ENCODE measurements around the gene SOS2.
A peak's percentile ranks its signal among the peaks of the same experiment; 100 is the strongest.

SOS2 gene

DNA sequence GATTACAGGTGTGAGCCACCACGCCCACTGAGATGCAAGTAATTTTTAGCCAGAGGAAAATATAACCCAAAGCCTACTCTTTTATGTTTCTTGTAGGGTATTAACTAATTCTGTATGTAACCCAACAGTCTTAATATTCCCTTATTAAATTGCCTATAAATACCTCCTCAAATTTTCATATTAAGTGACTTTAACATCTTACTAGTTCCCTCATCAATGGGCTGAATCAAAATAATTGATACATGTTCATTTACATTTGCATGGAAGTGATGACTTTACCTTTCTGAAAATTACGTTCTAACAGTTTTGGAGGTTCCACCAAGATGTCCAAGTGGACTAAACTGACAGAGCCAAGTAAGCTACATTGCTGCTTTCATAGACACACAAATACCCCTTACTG, 3.1 kb downstream of the SOS2 start:
- no peaks in the 10 kb centered on the region for H3K36me3 ChIP-seq (ENCODE audit: insufficient read depth, low read length)
- peaks cover 74% of the 10 kb centered on the region for H3K79me2 ChIP-seq (ENCODE audit: insufficient read depth, low read length)
- H4K20me1 ChIP-seq (ENCODE audit: insufficient read depth, low read length, poor library complexity, severe bottlenecking), result peaks cover 32% of the 10 kb centered on the region
- H3F3A ChIP-seq (ENCODE audit: low read depth), result peaks cover 3% of the 10 kb centered on the region; the same call in 1 of the 2 replicates
- no peaks in the 10 kb centered on the region for H3K9me3 ChIP-seq (ENCODE audit: insufficient read depth, low read depth, low read length)
- H3K4me1 ChIP-seq (ENCODE audit: insufficient read depth, low read length, poor library complexity, severe bottlenecking), result peaks cover 43% of the 10 kb centered on the region
- TF ChIP-seq, protein P1, sequence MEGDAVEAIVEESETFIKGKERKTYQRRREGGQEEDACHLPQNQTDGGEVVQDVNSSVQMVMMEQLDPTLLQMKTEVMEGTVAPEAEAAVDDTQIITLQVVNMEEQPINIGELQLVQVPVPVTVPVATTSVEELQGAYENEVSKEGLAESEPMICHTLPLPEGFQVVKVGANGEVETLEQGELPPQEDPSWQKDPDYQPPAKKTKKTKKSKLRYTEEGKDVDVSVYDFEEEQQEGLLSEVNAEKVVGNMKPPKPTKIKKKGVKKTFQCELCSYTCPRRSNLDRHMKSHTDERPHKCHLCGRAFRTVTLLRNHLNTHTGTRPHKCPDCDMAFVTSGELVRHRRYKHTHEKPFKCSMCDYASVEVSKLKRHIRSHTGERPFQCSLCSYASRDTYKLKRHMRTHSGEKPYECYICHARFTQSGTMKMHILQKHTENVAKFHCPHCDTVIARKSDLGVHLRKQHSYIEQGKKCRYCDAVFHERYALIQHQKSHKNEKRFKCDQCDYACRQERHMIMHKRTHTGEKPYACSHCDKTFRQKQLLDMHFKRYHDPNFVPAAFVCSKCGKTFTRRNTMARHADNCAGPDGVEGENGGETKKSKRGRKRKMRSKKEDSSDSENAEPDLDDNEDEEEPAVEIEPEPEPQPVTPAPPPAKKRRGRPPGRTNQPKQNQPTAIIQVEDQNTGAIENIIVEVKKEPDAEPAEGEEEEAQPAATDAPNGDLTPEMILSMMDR (conservative IDR thresholded peaks at IDR 0.05; ENCODE audit: low read length), result no peak
- TF ChIP-seq EZH2phosphoT487 (IDR thresholded peaks at IDR 0.05; ENCODE audit: borderline replicate concordance), result no peak
- no peaks in the 10 kb centered on the region for H3K9me2 ChIP-seq (replicated peaks; ENCODE audit: low read depth, low read length)
- H3K27me3 ChIP-seq (ENCODE audit: insufficient read depth, low read length, poor library complexity, severe bottlenecking), result no peaks in the 10 kb centered on the region
- no peak overlapping the region for H2AFZ ChIP-seq (ENCODE audit: low read length)
- H3K4me3 ChIP-seq (ENCODE audit: low read length, poor library complexity, severe bottlenecking), result peak overlapping the region; percentile 75
- peak overlapping the region; percentile 93 for H3K4me2 ChIP-seq (ENCODE audit: low read depth, low read length, poor library complexity, severe bottlenecking)
- H3K9ac ChIP-seq (ENCODE audit: low read depth, low read length, poor library complexity, severe bottlenecking), result no peak overlapping the region

DNA sequence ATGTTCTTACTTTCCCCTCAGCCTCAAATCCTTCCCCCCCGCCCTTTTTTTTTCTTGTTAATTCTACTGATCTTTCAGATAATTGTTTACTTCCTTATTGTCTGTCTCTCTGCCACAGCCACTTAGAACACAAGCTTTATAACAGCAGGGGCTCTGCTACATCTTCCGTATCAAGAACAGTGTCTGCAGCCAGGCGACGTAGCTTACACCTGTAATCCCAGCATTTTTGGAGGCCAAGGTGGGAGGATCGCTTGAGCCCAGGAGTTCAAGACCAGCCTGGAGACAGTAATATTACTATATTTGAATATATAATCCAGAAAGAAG, 5.4 kb downstream of the SOS2 start:
- TF ChIP-seq, protein P1 (conservative IDR thresholded peaks at IDR 0.05; ENCODE audit: low read length), result no peak
- TF ChIP-seq EZH2phosphoT487 (IDR thresholded peaks at IDR 0.05; ENCODE audit: borderline replicate concordance), result no peak
- Histone ChIP-seq H3K4me1 (ENCODE audit: insufficient read depth, low read length, poor library complexity, severe bottlenecking) (peaks cover 51% of the 10 kb centered on the region), H4K20me1 (ENCODE audit: insufficient read depth, low read length, poor library complexity, severe bottlenecking) (peaks cover 44% of the 10 kb centered on the region), H3K79me2 (ENCODE audit: insufficient read depth, low read length) (peaks cover 96% of the 10 kb centered on the region), H3K36me3 (ENCODE audit: insufficient read depth, low read length) (peaks cover 3% of the 10 kb centered on the region; the same call in 1 of the 2 replicates), H3K9ac (ENCODE audit: low read depth, low read length, poor library complexity, severe bottlenecking) (peak overlapping the region; percentile 24), H3K4me2 (ENCODE audit: low read depth, low read length, poor library complexity, severe bottlenecking) (peak overlapping the region; percentile 62), H2AFZ (ENCODE audit: low read length) (no peak overlapping the region), H3K9me3 (ENCODE audit: insufficient read depth, low read depth, low read length) (no peaks in the 10 kb centered on the region), H3K4me3 (ENCODE audit: low read length, poor library complexity, severe bottlenecking) (peak overlapping the region; percentile 75), H3F3A (ENCODE audit: low read depth) (no peaks in the 10 kb centered on the region), H3K27me3 (ENCODE audit: insufficient read depth, low read length, poor library complexity, severe bottlenecking) (no peaks in the 10 kb centered on the region), H3K9me2 (replicated peaks; ENCODE audit: low read depth, low read length) (no peaks in the 10 kb centered on the region)

DNA sequence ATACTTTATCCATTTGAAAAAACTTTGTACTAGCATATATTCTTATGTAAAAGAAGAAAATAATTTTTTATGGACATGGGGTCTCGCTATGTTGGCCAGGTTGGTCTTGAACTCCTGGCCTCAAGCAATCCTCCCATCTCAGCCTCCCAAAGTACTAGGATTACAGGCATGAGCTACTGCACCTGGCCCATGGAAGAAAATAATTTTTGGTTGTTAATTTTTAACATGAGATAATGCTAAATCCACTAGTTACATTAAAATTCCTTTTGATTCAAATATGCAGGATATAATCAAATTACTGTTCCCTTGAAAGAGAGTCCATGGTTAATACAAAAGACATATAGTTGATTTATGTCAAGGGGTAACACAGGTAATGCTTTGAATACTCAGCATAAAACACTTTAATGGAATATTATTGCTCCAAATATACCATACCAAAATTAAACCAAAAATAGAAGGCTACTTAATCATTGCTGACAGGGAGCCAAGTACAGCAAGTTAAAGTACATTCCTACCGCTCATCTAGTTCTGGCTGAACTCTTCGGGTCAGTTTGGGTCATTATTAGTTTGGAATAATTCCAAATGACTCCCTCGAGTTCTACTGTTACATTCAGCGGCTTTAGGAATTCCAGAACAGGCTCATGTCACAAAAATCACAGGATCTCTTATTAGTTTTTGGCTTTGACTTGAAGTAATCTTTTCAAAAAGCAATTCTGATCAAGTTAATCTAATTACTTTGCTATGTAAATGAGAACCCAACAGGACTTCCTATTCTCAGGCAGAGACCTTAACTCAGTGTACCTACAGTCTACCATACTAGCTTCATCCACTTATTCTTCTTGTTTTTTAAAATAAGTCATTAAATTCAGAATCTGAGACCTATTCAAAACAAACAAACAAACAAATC, 6.1 kb downstream of the SOS2 start:
- H3K79me2 ChIP-seq (ENCODE audit: insufficient read depth, low read length), result peaks cover 96% of the 10 kb centered on the region
- H3F3A ChIP-seq (ENCODE audit: low read depth), result no peaks in the 10 kb centered on the region
- H3K9me3 ChIP-seq (ENCODE audit: insufficient read depth, low read depth, low read length), result no peaks in the 10 kb centered on the region
- peaks cover 3% of the 10 kb centered on the region; the same call in 1 of the 2 replicates for H3K36me3 ChIP-seq (ENCODE audit: insufficient read depth, low read length)
- H3K9me2 ChIP-seq (replicated peaks; ENCODE audit: low read depth, low read length), result no peaks in the 10 kb centered on the region
- H3K4me3 ChIP-seq (ENCODE audit: low read length, poor library complexity, severe bottlenecking), result peak overlapping the region; percentile 75
- H4K20me1 ChIP-seq (ENCODE audit: insufficient read depth, low read length, poor library complexity, severe bottlenecking), result peaks cover 40% of the 10 kb centered on the region
- TF ChIP-seq, protein P1 (conservative IDR thresholded peaks at IDR 0.05; ENCODE audit: low read length), result no peak
- no peak for TF ChIP-seq EZH2phosphoT487 (IDR thresholded peaks at IDR 0.05; ENCODE audit: borderline replicate concordance)
- peaks cover 50% of the 10 kb centered on the region for H3K4me1 ChIP-seq (ENCODE audit: insufficient read depth, low read length, poor library complexity, severe bottlenecking)
- no peaks in the 10 kb centered on the region for H3K27me3 ChIP-seq (ENCODE audit: insufficient read depth, low read length, poor library complexity, severe bottlenecking)
- no peak overlapping the region for H2AFZ ChIP-seq (ENCODE audit: low read length)
- peak overlapping the region; percentile 62 for H3K4me2 ChIP-seq (ENCODE audit: low read depth, low read length, poor library complexity, severe bottlenecking)
- H3K9ac ChIP-seq (ENCODE audit: low read depth, low read length, poor library complexity, severe bottlenecking), result no peak overlapping the region

Data from Loucy (cell line).